SK-N-SH (cell line): ENCODE data around the gene POU6F1. TPM values are rescaled to one million over a fixed set of nuclear protein-coding genes. Genes with fewer than 3 reads are reported as not detected.

Experiments
- CTCF ChIA-PET: fragments of 300-600, 350-600 bp; formaldehyde crosslinking; extraction: SDS; loops from one replicate; lab custom pipeline; 2021; lab: Yijun Ruan, JAX
- POLR2A ChIA-PET: fragments of 350-600 bp; sonication (Branson Sonifier 250); formaldehyde crosslinking; extraction: SDS; loops from one replicate; lab custom pipeline; 2020; ENCODE audit warnings: antibody characterized with exemption, inconsistent platforms; lab: Yijun Ruan, JAX
- DNase-seq: peaks from one replicate; pipeline ENCODE4 v3.0.0; 2012
- H2AFZ ChIP-seq: fragments of 200-600 bp; sonication (generic); 2 replicates; pipeline ENCODE4 v1.8.1; 2016; ENCODE audit warnings: antibody characterized with exemption, mild to moderate bottlenecking, low read depth
- H3F3A ChIP-seq: fragments of 200-600 bp; sonication (generic); replicated peaks from 2 replicates; pipeline ENCODE3; 2016; ENCODE audit warnings: antibody characterized with exemption, mild to moderate bottlenecking; ENCODE audit not compliant: insufficient read depth
- H3K27ac ChIP-seq, 2 experiments: fragments of 200-500 bp in 1 of 2; fragments of 200-600 bp in 1 of 2; sonication (Bioruptor generic) in 1 of 2; sonication (generic), shearing (Covaris generic) in 1 of 2; 2 replicates each; pipeline versions ENCODE4 v1.5.1 to v1.6.1; 2014 to 2016; ENCODE audit warnings: low read depth in 2 of 2, inconsistent platforms in 1 of 2, low read length in 1 of 2, mild to moderate bottlenecking in 1 of 2, mixed read lengths in 1 of 2
- H3K27me3 ChIP-seq: fragments of 200-600 bp; sonication (generic), shearing (Covaris generic); 2 replicates; pipeline ENCODE4 v1.6.1; 2016; ENCODE audit warnings: mixed run types; ENCODE audit not compliant: insufficient read depth
- H3K36me3 ChIP-seq, 2 experiments: fragments of 200-500 bp in 1 of 2; fragments of 200-600 bp in 1 of 2; sonication (Bioruptor generic) in 1 of 2; sonication (generic) in 1 of 2; replicated peaks in 1 of 2; 2 replicates each; pipeline versions ENCODE3 to v1.5.1; 2014 to 2016; ENCODE audit warnings: low read length in 1 of 2, mild to moderate bottlenecking in 1 of 2; ENCODE audit not compliant: insufficient read depth in 2 of 2, control insufficient read depth in 1 of 2
- H3K4me1 ChIP-seq, 2 experiments: fragments of 200-500 bp in 1 of 2; fragments of 200-600 bp in 1 of 2; sonication (Bioruptor generic) in 1 of 2; sonication (generic), shearing (Covaris generic) in 1 of 2; 2 replicates each; pipeline versions ENCODE4 v1.5.1 to v1.6.1; 2014 to 2016; ENCODE audit warnings: low read depth in 1 of 2, low read length in 1 of 2, mixed run types in 1 of 2; ENCODE audit not compliant: insufficient read depth in 2 of 2, control insufficient read depth in 1 of 2
- H3K4me2 ChIP-seq: fragments of 200-600 bp; sonication (generic), shearing (Covaris generic); 2 replicates; pipeline ENCODE4 v1.6.1; 2017; ENCODE audit warnings: mixed run types
- H3K4me3 ChIP-seq, 2 experiments: fragments of 200-500 bp in 1 of 2; fragments of 200-600 bp in 1 of 2; sonication (Bioruptor generic) in 1 of 2; sonication (generic), shearing (Covaris generic) in 1 of 2; 2 replicates each; pipeline versions ENCODE4 v1.5.1 to v1.8.1; 2014 to 2016; ENCODE audit warnings: low read depth in 2 of 2, inconsistent platforms in 1 of 2, low read length in 1 of 2, mild to moderate bottlenecking in 1 of 2, mixed read lengths in 1 of 2, moderate library complexity in 1 of 2
- H3K79me2 ChIP-seq: fragments of 200-600 bp; sonication (generic); 2 replicates; pipeline ENCODE4 v1.8.1; 2017; ENCODE audit warnings: mild to moderate bottlenecking; ENCODE audit not compliant: insufficient read depth
- H3K9ac ChIP-seq: fragments of 200-600 bp; sonication (generic); 2 replicates; pipeline ENCODE4 v1.6.1; 2017; ENCODE audit warnings: mixed run types
- H3K9me2 ChIP-seq: fragments of 200-600 bp; sonication (generic); 2 replicates; pipeline ENCODE4 v1.6.1; 2017; ENCODE audit warnings: mixed run types
- H3K9me3 ChIP-seq: fragments of 200-600 bp; sonication (generic); 2 replicates; pipeline ENCODE4 v1.6.1; 2017; ENCODE audit warnings: mixed run types, mild to moderate bottlenecking, moderate library complexity
- H4K20me1 ChIP-seq: fragments of 200-600 bp; sonication (generic); 2 replicates; pipeline ENCODE4 v1.6.1; 2017; ENCODE audit warnings: mild to moderate bottlenecking, mixed run types; ENCODE audit not compliant: insufficient read depth
- CHD2 ChIP-seq: fragments of 150-350 bp; IDR thresholded peaks from 2 replicates; pipeline ENCODE4 v1.6.1; 2018; ENCODE audit warnings: low read length; ENCODE audit not compliant: partially characterized antibody
- ELF1 ChIP-seq: IDR thresholded peaks from 2 replicates; pipeline ENCODE4 v1.4.0; 2012
- FOSL2 ChIP-seq: IDR thresholded peaks from 2 replicates; pipeline ENCODE4 v1.4.0; 2012; ENCODE audit warnings: low read depth, mild to moderate bottlenecking, moderate library complexity, borderline replicate concordance
- FOXJ3 ChIP-seq: sonication (generic); formaldehyde crosslinking; IDR thresholded peaks from 2 replicates; pipeline ENCODE4 v1.5.1; 2020; ENCODE audit warnings: mild to moderate bottlenecking, missing genetic modification reagents
- FOXM1 ChIP-seq: IDR thresholded peaks from 2 replicates; pipeline ENCODE4 v1.4.0; 2012; ENCODE audit warnings: low read depth, mild to moderate bottlenecking
- SIN3A ChIP-seq: IDR thresholded peaks from 2 replicates; pipeline ENCODE4 v1.6.1; 2012; ENCODE audit warnings: low read depth, mild to moderate bottlenecking, low read length, moderate library complexity, borderline replicate concordance
- TCF12 ChIP-seq: IDR thresholded peaks from 2 replicates; pipeline ENCODE4 v1.4.0; 2012
- TEAD4 ChIP-seq: IDR thresholded peaks from 2 replicates; pipeline ENCODE4 v1.4.0; 2012; ENCODE audit warnings: mild to moderate bottlenecking, borderline replicate concordance; ENCODE audit not compliant: insufficient read depth
- whole genome bisulfite sequencing: methylation state at CpG from one replicate; pipeline ENCODE4 v1.1.6; 2017; ENCODE audit warnings: low lambda C conversion rate; 5-methylcytosine and 5-hydroxymethylcytosine counted together
- polyA plus RNA-seq, 3 experiments: library from polyadenylated mRNA; depleted of rRNA; stranded (reverse); fragments of >200 nt; gene quantifications; 2 replicates each; pipeline ENCODE4 v1.2.3, GENCODE V29; 2012
- TF ChIP-seq, protein P1 (sequence below): IDR thresholded peaks from 2 replicates; pipeline ENCODE4 v1.6.1; 2012; ENCODE audit warnings: mild to moderate bottlenecking, low read depth, low read length, moderate library complexity

POU6F1 gene
- polyA plus RNA-seq, 1 of the 3 experiments (the other 2 are of a cell fraction): 1.9 TPM

- no peak for TF ChIP-seq ELF1
- no peak for TF ChIP-seq FOSL2
- TF ChIP-seq TEAD4: no peak
- TF ChIP-seq CHD2: no peak
- no peak for TF ChIP-seq SIN3A
- TF ChIP-seq FOXM1: no peak
- TF ChIP-seq FOXJ3 (CRISPR knock-in tag): no peak
- no peak overlapping the region for H3K4me2 ChIP-seq
- no peak overlapping the region for H2AFZ ChIP-seq
- H4K20me1 ChIP-seq: no peaks in the 10 kb centered on the region
- H3F3A ChIP-seq: no peaks in the 10 kb centered on the region
- POLR2A ChIA-PET: no interaction called here
- H3K79me2 ChIP-seq: no peaks in the 10 kb centered on the region
- WGBS: 87% methylated on average over 14 of the region's 14 CpGs
- H3K4me3 ChIP-seq: no peak overlapping the region
- no peaks in the 10 kb centered on the region for H3K9me3 ChIP-seq
- no peaks in the 10 kb centered on the region for H3K27me3 ChIP-seq
- no peak for DNase-seq
- H3K27ac ChIP-seq: no peak overlapping the region
- no peak overlapping the region for H3K9ac ChIP-seq
- no peaks in the 10 kb centered on the region for H3K36me3 ChIP-seq
- CTCF ChIA-PET: no interaction called here
- no peaks in the 10 kb centered on the region for H3K9me2 ChIP-seq
- no peaks in the 10 kb centered on the region for H3K4me1 ChIP-seq
Observed at GRCh38 chr12:51189790-51190355, 28.0 kb downstream of the POU6F1 start.

- 84% methylated on average over 13 of the region's 14 CpGs for WGBS
- Histone ChIP-seq H3K4me2 (no peak overlapping the region), H3K27me3 (no peaks in the 10 kb centered on the region), H2AFZ (no peak overlapping the region), H3K4me3 (no peak overlapping the region), H3K9me3 (no peaks in the 10 kb centered on the region), H3K4me1 (peaks cover 0 to 5% of the 10 kb centered on the region in 2 experiments; a peak in 1 of 4 replicates), H3K27ac (no peak overlapping the region), H3F3A (no peaks in the 10 kb centered on the region), H3K79me2 (no peaks in the 10 kb centered on the region), H3K36me3 (no peaks in the 10 kb centered on the region)
- ChIA-PET CTCF (no interaction called here), POLR2A (no interaction called here)
- peak; percentile 15 for DNase-seq
- TF ChIP-seq TCF12: no peak
- TF ChIP-seq, protein P1, sequence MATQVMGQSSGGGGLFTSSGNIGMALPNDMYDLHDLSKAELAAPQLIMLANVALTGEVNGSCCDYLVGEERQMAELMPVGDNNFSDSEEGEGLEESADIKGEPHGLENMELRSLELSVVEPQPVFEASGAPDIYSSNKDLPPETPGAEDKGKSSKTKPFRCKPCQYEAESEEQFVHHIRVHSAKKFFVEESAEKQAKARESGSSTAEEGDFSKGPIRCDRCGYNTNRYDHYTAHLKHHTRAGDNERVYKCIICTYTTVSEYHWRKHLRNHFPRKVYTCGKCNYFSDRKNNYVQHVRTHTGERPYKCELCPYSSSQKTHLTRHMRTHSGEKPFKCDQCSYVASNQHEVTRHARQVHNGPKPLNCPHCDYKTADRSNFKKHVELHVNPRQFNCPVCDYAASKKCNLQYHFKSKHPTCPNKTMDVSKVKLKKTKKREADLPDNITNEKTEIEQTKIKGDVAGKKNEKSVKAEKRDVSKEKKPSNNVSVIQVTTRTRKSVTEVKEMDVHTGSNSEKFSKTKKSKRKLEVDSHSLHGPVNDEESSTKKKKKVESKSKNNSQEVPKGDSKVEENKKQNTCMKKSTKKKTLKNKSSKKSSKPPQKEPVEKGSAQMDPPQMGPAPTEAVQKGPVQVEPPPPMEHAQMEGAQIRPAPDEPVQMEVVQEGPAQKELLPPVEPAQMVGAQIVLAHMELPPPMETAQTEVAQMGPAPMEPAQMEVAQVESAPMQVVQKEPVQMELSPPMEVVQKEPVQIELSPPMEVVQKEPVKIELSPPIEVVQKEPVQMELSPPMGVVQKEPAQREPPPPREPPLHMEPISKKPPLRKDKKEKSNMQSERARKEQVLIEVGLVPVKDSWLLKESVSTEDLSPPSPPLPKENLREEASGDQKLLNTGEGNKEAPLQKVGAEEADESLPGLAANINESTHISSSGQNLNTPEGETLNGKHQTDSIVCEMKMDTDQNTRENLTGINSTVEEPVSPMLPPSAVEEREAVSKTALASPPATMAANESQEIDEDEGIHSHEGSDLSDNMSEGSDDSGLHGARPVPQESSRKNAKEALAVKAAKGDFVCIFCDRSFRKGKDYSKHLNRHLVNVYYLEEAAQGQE: no peak
- no peak for TF ChIP-seq FOXM1
- TF ChIP-seq FOXJ3 (CRISPR knock-in tag): no peak
- TF ChIP-seq, all 33 proteins: peak for 0
- Histone ChIP-seq H4K20me1 (no peaks in the 10 kb centered on the region), H3K9me2 (no peaks in the 10 kb centered on the region), H3K9ac (no peak overlapping the region)
Observed at GRCh38 chr12:51188359-51189051, 29.4 kb downstream of the POU6F1 start.
